Left forelimb (tissue), 1 donor: ENCODE results near the gene ERC2.

Experiments
- DNase-seq: peaks from one replicate; pipeline ENCODE4 v3.0.0-alpha.2; 2018; ENCODE audit warnings: low spot score

ERC2 gene

GRCh38 chr3:55675478-55675877, 792.8 kb downstream of the ERC2 start:
- DNase-seq, result no peak

- DNase-seq, result no peak
Measured at GRCh38 chr3:55673764-55674163, 794.5 kb downstream of the ERC2 start.

GRCh38 chr3:55669133-55669532, 799.1 kb downstream of the ERC2 start:
- DNase-seq, result no peak

- no peak for DNase-seq
Measured at GRCh38 chr3:55668359-55668758, 799.9 kb downstream of the ERC2 start.

GRCh38 chr3:55664387-55664786, 803.9 kb downstream of the ERC2 start:
- no peak for DNase-seq

GRCh38 chr3:55662683-55663082, 805.6 kb downstream of the ERC2 start:
- no peak for DNase-seq

GRCh38 chr3:55661571-55661970, 806.7 kb downstream of the ERC2 start:
- DNase-seq, result no peak

GRCh38 chr3:55661141-55661540, 807.1 kb downstream of the ERC2 start:
- no peak for DNase-seq

GRCh38 chr3:55660642-55661041, 807.6 kb downstream of the ERC2 start:
- no peak for DNase-seq

- DNase-seq, result no peak
Measured at GRCh38 chr3:55659701-55660100, 808.6 kb downstream of the ERC2 start.

GRCh38 chr3:55658690-55659562, 809.3 kb downstream of the ERC2 start:
- DNase-seq, result no peak

GRCh38 chr3:55658270-55658669, 810.0 kb downstream of the ERC2 start:
- DNase-seq, result no peak

GRCh38 chr3:55655544-55655943, 812.7 kb downstream of the ERC2 start:
- DNase-seq, result no peak

- DNase-seq, result no peak
Measured at GRCh38 chr3:55654123-55654760, 814.0 kb downstream of the ERC2 start.

- DNase-seq, result no peak
Measured at GRCh38 chr3:55651011-55651410, 817.3 kb downstream of the ERC2 start.

GRCh38 chr3:55650011-55650410, 818.3 kb downstream of the ERC2 start:
- no peak for DNase-seq

GRCh38 chr3:55649554-55649953, 818.7 kb downstream of the ERC2 start:
- DNase-seq, result no peak

- DNase-seq, result no peak
Measured at GRCh38 chr3:55648591-55649318, 819.5 kb downstream of the ERC2 start.

- no peak for DNase-seq
Measured at GRCh38 chr3:55647670-55648069, 820.6 kb downstream of the ERC2 start.

GRCh38 chr3:55647063-55647462, 821.2 kb downstream of the ERC2 start:
- DNase-seq, result no peak

- DNase-seq, result no peak
Measured at GRCh38 chr3:55646121-55646520, 822.1 kb downstream of the ERC2 start.

- no peak for DNase-seq
Measured at GRCh38 chr3:55645422-55645821, 822.8 kb downstream of the ERC2 start.

GRCh38 chr3:55643283-55643682, 825.0 kb downstream of the ERC2 start:
- DNase-seq, result no peak
